Measurements from ENCODE around the gene KDM2A.

The KDM2A gene

GRCh38 chr11:67295846-67296245, 176.8 kb downstream of the KDM2A start:
- no peak overlapping the region for H2AK5ac ChIP-seq (ENCODE audit: low read length)
- H3K4me3 ChIP-seq (ENCODE audit: low read length), result no peak overlapping the region
- H2BK120ac ChIP-seq (ENCODE audit: low read depth, low read length), result no peak overlapping the region
- no CpG with 5 or more reads among the region's 1 CpG for WGBS (ENCODE audit: extremely low coverage, insufficient coverage, low lambda C conversion rate)
- H3K4me2 ChIP-seq (ENCODE audit: low read length), result no peak overlapping the region
- no peaks in the 10 kb centered on the region for H3K27me3 ChIP-seq (ENCODE audit: insufficient read depth, low read length, poor library complexity)
- peaks cover under 1% of the 10 kb centered on the region for H3K79me1 ChIP-seq (ENCODE audit: low read length)
- H4K5ac ChIP-seq (ENCODE audit: low read length), result no peak overlapping the region
- H3K79me2 ChIP-seq (ENCODE audit: control insufficient read depth, insufficient read depth, low read length), result no peaks in the 10 kb centered on the region
- no peak overlapping the region for H2BK15ac ChIP-seq (replicated peaks; ENCODE audit: low read depth)
- H3K27ac ChIP-seq (ENCODE audit: low read depth, low read length), result no peak overlapping the region
- H3K56ac ChIP-seq (ENCODE audit: low read length), result no peak overlapping the region
- H3K4me1 ChIP-seq (ENCODE audit: control insufficient read depth, low read depth, low read length), result no peaks in the 10 kb centered on the region
- no peak overlapping the region for H3K9ac ChIP-seq (ENCODE audit: low read length)
- H3K36me3 ChIP-seq (ENCODE audit: control insufficient read depth, insufficient read depth, low read length), result peaks cover 8% of the 10 kb centered on the region
- no peak for DNase-seq
- no peak overlapping the region for H2BK5ac ChIP-seq (ENCODE audit: low read length)
- H3K18ac ChIP-seq (ENCODE audit: low read length), result no peak overlapping the region
- no peak overlapping the region for H3K23ac ChIP-seq (ENCODE audit: low read length)
- H4K8ac ChIP-seq (ENCODE audit: low read depth, low read length), result no peak overlapping the region
- H3K4ac ChIP-seq (ENCODE audit: low read depth, low read length), result no peak overlapping the region

- Histone ChIP-seq H3K56ac (ENCODE audit: low read length) (no peak overlapping the region), H3K79me2 (ENCODE audit: control insufficient read depth, insufficient read depth, low read length) (no peaks in the 10 kb centered on the region)
Observed at GRCh38 chr11:67298786-67299185, 179.7 kb downstream of the KDM2A start.

GRCh38 chr11:67299471-67300191, 180.6 kb downstream of the KDM2A start:
- H3K79me2 ChIP-seq (ENCODE audit: control insufficient read depth, insufficient read depth, low read length), result no peaks in the 10 kb centered on the region
- no peak overlapping the region for H3K56ac ChIP-seq (ENCODE audit: low read length)
- DNase-seq, result no peak
- H3K27ac ChIP-seq (ENCODE audit: low read depth, low read length), result no peak overlapping the region
- H4K5ac ChIP-seq (ENCODE audit: low read length), result no peak overlapping the region
- H3K4me2 ChIP-seq (ENCODE audit: low read length), result no peak overlapping the region
- H3K79me1 ChIP-seq (ENCODE audit: low read length), result no peaks in the 10 kb centered on the region
- no peak overlapping the region for H3K9ac ChIP-seq (ENCODE audit: low read length)
- H2AK5ac ChIP-seq (ENCODE audit: low read length), result no peak overlapping the region
- no peak overlapping the region for H2BK120ac ChIP-seq (ENCODE audit: low read depth, low read length)
- no peak overlapping the region for H2BK5ac ChIP-seq (ENCODE audit: low read length)
- no peak overlapping the region for H2BK15ac ChIP-seq (replicated peaks; ENCODE audit: low read depth)
- H3K18ac ChIP-seq (ENCODE audit: low read length), result no peak overlapping the region
- no CpG with 5 or more reads among the region's 29 CpGs for WGBS (ENCODE audit: extremely low coverage, insufficient coverage, low lambda C conversion rate)
- H3K36me3 ChIP-seq (ENCODE audit: control insufficient read depth, insufficient read depth, low read length), result peaks cover 10% of the 10 kb centered on the region
- no peak overlapping the region for H3K4ac ChIP-seq (ENCODE audit: low read depth, low read length)
- H3K4me1 ChIP-seq (ENCODE audit: control insufficient read depth, low read depth, low read length), result peaks cover 7% of the 10 kb centered on the region
- no peak overlapping the region for H3K23ac ChIP-seq (ENCODE audit: low read length)
- no peak overlapping the region for H4K8ac ChIP-seq (ENCODE audit: low read depth, low read length)
- no peak overlapping the region for H3K4me3 ChIP-seq (ENCODE audit: low read length)
- H3K27me3 ChIP-seq (ENCODE audit: insufficient read depth, low read length, poor library complexity), result no peaks in the 10 kb centered on the region

More at GRCh38 chr11:67298786-67299185, 179.7 kb downstream of the KDM2A start:
- Histone ChIP-seq H4K8ac (ENCODE audit: low read depth, low read length) (no peak overlapping the region), H2BK5ac (ENCODE audit: low read length) (no peak overlapping the region), H3K4ac (ENCODE audit: low read depth, low read length) (no peak overlapping the region), H3K4me2 (ENCODE audit: low read length) (no peak overlapping the region), H3K23ac (ENCODE audit: low read length) (no peak overlapping the region), H2BK120ac (ENCODE audit: low read depth, low read length) (no peak overlapping the region), H3K27me3 (ENCODE audit: insufficient read depth, low read length, poor library complexity) (no peaks in the 10 kb centered on the region), H2BK15ac (replicated peaks; ENCODE audit: low read depth) (no peak overlapping the region), H3K4me1 (ENCODE audit: control insufficient read depth, low read depth, low read length) (peaks cover 2% of the 10 kb centered on the region), H3K79me1 (ENCODE audit: low read length) (no peaks in the 10 kb centered on the region), H3K9ac (ENCODE audit: low read length) (no peak overlapping the region), H3K4me3 (ENCODE audit: low read length) (no peak overlapping the region), H4K5ac (ENCODE audit: low read length) (no peak overlapping the region), H3K18ac (ENCODE audit: low read length) (no peak overlapping the region), H2AK5ac (ENCODE audit: low read length) (no peak overlapping the region), H3K36me3 (ENCODE audit: control insufficient read depth, insufficient read depth, low read length) (peaks cover 10% of the 10 kb centered on the region), H3K27ac (ENCODE audit: low read depth, low read length) (no peak overlapping the region)
- no CpG with 5 or more reads among the region's 7 CpGs for WGBS (ENCODE audit: extremely low coverage, insufficient coverage, low lambda C conversion rate)
- DNase-seq, result no peak

- Histone ChIP-seq H3K79me1 (ENCODE audit: low read length) (no peaks in the 10 kb centered on the region), H2BK5ac (ENCODE audit: low read length) (no peak overlapping the region), H3K27ac (ENCODE audit: low read depth, low read length) (no peak overlapping the region), H3K23ac (ENCODE audit: low read length) (no peak overlapping the region), H3K9ac (ENCODE audit: low read length) (no peak overlapping the region), H4K8ac (ENCODE audit: low read depth, low read length) (no peak overlapping the region), H3K4ac (ENCODE audit: low read depth, low read length) (no peak overlapping the region), H3K27me3 (ENCODE audit: insufficient read depth, low read length, poor library complexity) (no peaks in the 10 kb centered on the region), H4K5ac (ENCODE audit: low read length) (no peak overlapping the region), H3K4me2 (ENCODE audit: low read length) (no peak overlapping the region), H3K56ac (ENCODE audit: low read length) (no peak overlapping the region), H3K18ac (ENCODE audit: low read length) (no peak overlapping the region), H3K36me3 (ENCODE audit: control insufficient read depth, insufficient read depth, low read length) (peaks cover 10% of the 10 kb centered on the region), H3K4me1 (ENCODE audit: control insufficient read depth, low read depth, low read length) (peaks cover 7% of the 10 kb centered on the region), H2AK5ac (ENCODE audit: low read length) (no peak overlapping the region), H3K79me2 (ENCODE audit: control insufficient read depth, insufficient read depth, low read length) (no peaks in the 10 kb centered on the region), H3K4me3 (ENCODE audit: low read length) (no peak overlapping the region), H2BK120ac (ENCODE audit: low read depth, low read length) (no peak overlapping the region), H2BK15ac (replicated peaks; ENCODE audit: low read depth) (no peak overlapping the region)
- DNase-seq, result no peak
- WGBS (ENCODE audit: extremely low coverage, insufficient coverage, low lambda C conversion rate), result no CpG with 5 or more reads among the region's 13 CpGs
Observed at GRCh38 chr11:67300256-67300755, 181.2 kb downstream of the KDM2A start.

- H3K79me1 ChIP-seq (ENCODE audit: low read length), result no peaks in the 10 kb centered on the region
- H3K4me2 ChIP-seq (ENCODE audit: low read length), result no peak overlapping the region
- H3K4me3 ChIP-seq (ENCODE audit: low read length), result no peak overlapping the region
- no peaks in the 10 kb centered on the region for H3K27me3 ChIP-seq (ENCODE audit: insufficient read depth, low read length, poor library complexity)
- H3K4me1 ChIP-seq (ENCODE audit: control insufficient read depth, low read depth, low read length), result peaks cover 7% of the 10 kb centered on the region
- no peak overlapping the region for H3K27ac ChIP-seq (ENCODE audit: low read depth, low read length)
- no peak overlapping the region for H2BK5ac ChIP-seq (ENCODE audit: low read length)
- H3K36me3 ChIP-seq (ENCODE audit: control insufficient read depth, insufficient read depth, low read length), result peaks cover 10% of the 10 kb centered on the region
- H3K4ac ChIP-seq (ENCODE audit: low read depth, low read length), result no peak overlapping the region
- no peak overlapping the region for H4K5ac ChIP-seq (ENCODE audit: low read length)
- no peak overlapping the region for H3K56ac ChIP-seq (ENCODE audit: low read length)
- no peak overlapping the region for H3K23ac ChIP-seq (ENCODE audit: low read length)
- no peak overlapping the region for H3K18ac ChIP-seq (ENCODE audit: low read length)
- WGBS (ENCODE audit: extremely low coverage, insufficient coverage, low lambda C conversion rate), result no CpG with 5 or more reads among the region's 22 CpGs
- H2BK15ac ChIP-seq (replicated peaks; ENCODE audit: low read depth), result no peak overlapping the region
- H3K79me2 ChIP-seq (ENCODE audit: control insufficient read depth, insufficient read depth, low read length), result no peaks in the 10 kb centered on the region
- H2AK5ac ChIP-seq (ENCODE audit: low read length), result no peak overlapping the region
- no peak for DNase-seq
- H3K9ac ChIP-seq (ENCODE audit: low read length), result no peak overlapping the region
- no peak overlapping the region for H2BK120ac ChIP-seq (ENCODE audit: low read depth, low read length)
- H4K8ac ChIP-seq (ENCODE audit: low read depth, low read length), result no peak overlapping the region
Observed at GRCh38 chr11:67300756-67301312, 181.8 kb downstream of the KDM2A start.

All from mesendoderm (in vitro differentiated cells).